ENCODE data around the gene ROBO4.

ROBO4 gene

DNA sequence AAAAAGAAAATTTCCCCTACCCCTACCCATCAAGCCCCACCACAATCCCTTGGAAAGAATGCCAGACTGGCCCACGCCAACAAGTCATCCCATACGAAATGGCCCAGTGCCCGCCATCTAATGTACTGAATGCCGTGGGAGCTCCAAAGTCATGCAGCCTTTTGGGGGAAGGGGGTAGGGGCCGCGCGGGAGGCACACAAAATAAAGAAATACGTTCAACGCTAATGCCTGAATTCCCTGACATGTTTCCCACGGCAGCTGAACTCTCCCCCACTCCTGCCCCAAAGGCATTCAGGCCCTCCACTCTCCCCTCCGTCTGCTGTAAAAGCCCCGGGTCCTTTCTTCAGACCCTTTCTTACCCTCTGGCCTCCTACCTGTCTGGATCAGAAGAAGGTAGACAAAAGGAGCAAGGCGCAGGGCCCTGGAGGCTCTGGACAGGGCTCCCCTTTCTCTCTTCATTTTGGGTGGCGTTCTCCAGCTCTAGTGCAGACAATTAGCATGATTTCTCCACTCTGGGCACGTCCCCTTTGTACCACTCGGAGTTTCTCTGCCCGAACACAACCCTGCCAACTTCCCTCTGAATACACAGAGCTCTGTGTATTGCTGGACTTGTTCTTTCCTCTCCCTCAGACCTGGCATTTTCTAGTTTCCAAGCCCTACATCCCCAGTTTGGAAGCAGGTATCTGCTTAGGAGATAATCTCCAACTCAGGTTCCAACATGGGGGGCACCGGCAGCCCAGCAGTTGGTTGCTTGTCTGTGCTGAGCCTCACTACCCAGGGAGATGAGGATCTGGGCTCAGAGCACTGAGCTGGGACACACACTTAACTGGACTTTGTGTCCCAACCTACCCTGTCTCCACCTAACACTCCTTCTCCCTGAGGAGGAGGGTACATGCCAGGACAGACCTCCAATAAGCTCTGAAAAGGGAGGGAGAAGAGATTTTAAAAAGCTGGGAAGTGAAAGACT is 38.2 kb upstream of the ROBO4 start, which contains the start of gene HEPACAM:
HEPACAM (minus strand) TSS at position 500 of the 967 bp plus-strand sequence; CDS start at position 459, 41 bp downstream.
- ChIA-PET POLR2A (interaction anchor here (1.6 to 3.3 kb wide), 3 partner anchors 18 to 60 kb away, joined by 4 to 14 read pairs (median 5); partner anchors contain the start of gene CCDC15), CTCF (interaction anchor here (1.0 to 1.1 kb wide), 2 partner anchors 10 to 206 kb away, joined by 3 to 4 read pairs; no protein-coding TSS in a partner anchor)
- DNase-seq (ENCODE audit: extremely low spot score): no peak
- TF ChIP-seq FOXM1 (IDR thresholded peaks at IDR 0.05; ENCODE audit: borderline replicate concordance) (no peak), HDGF (IDR thresholded peaks at IDR 0.05; ENCODE audit: borderline replicate concordance) (no peak), ZNF384 (IDR thresholded peaks at IDR 0.05) (no peak), LEF1 (IDR thresholded peaks at IDR 0.05; ENCODE audit: borderline replicate concordance) (no peak), TARDBP (IDR thresholded peaks at IDR 0.05) (no peak), ELF4 (IDR thresholded peaks at IDR 0.05) (no peak), CTBP1 (IDR thresholded peaks at IDR 0.05; ENCODE audit: borderline replicate concordance) (no peak), PKNOX1 (IDR thresholded peaks at IDR 0.05) (no peak), NFRKB (IDR thresholded peaks at IDR 0.05) (no peak), FOXA1 (IDR thresholded peaks at IDR 0.05) (no peak), BHLHE40 (IDR thresholded peaks at IDR 0.05; ENCODE audit: borderline replicate concordance) (no peak), ARNT (IDR thresholded peaks at IDR 0.05) (no peak), FOXK2 (IDR thresholded peaks at IDR 0.05) (no peak)

GRCh38 chr11:124934862-124935547 is 37.3 kb upstream of the ROBO4 start:
- no peak for TF ChIP-seq FOXK2 (IDR thresholded peaks at IDR 0.05)
- TF ChIP-seq CTBP1 (IDR thresholded peaks at IDR 0.05; ENCODE audit: borderline replicate concordance): no peak
- TF ChIP-seq SUZ12 (IDR thresholded peaks at IDR 0.05): no peak
- no peak for TF ChIP-seq LEF1 (IDR thresholded peaks at IDR 0.05; ENCODE audit: borderline replicate concordance)
- no peak for TF ChIP-seq SP1 (IDR thresholded peaks at IDR 0.05)
- TF ChIP-seq ARNT (IDR thresholded peaks at IDR 0.05): no peak
- TF ChIP-seq BHLHE40 (IDR thresholded peaks at IDR 0.05; ENCODE audit: borderline replicate concordance): no peak
- TF ChIP-seq ELF4 (IDR thresholded peaks at IDR 0.05): no peak
- TF ChIP-seq TARDBP (IDR thresholded peaks at IDR 0.05): no peak
- ChIA-PET POLR2A (interaction anchor here (1.6 to 3.3 kb wide), 2 partner anchors 19 to 59 kb away, joined by 5 to 14 read pairs; partner anchors contain the start of gene CCDC15), CTCF (interaction anchor here (1.0 kb wide), 1 partner anchor 9 kb away, joined by 3 read pairs; no protein-coding TSS in a partner anchor)
- no peak for DNase-seq (ENCODE audit: extremely low spot score)

DNA sequence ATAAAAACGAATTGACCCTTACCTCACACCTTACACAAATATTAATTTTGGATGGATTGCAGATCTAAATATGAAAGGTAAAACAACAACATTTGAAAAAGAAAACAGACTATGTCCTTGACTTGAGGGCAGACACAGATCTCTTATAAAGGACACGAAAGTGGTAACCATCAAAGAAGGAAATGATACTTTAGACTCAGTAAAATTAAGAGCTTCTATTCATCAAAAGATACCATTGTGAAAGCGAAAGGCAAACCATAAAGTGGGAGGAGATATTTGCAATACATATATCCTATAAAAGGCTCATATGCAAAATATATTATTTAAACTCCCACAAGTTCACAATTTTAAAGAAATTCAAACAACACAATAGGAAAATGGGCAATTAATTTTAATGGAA is 33.1 kb upstream of the ROBO4 start:
- POLR2A ChIA-PET: no interaction called here
- no peak for DNase-seq (ENCODE audit: extremely low spot score)
- CTCF ChIA-PET: no interaction called here
- TF ChIP-seq CTBP1 (IDR thresholded peaks at IDR 0.05; ENCODE audit: borderline replicate concordance): no peak
- TF ChIP-seq ELF4 (IDR thresholded peaks at IDR 0.05): no peak
- TF ChIP-seq NFRKB (IDR thresholded peaks at IDR 0.05): no peak
- no peak for TF ChIP-seq ARNT (IDR thresholded peaks at IDR 0.05)
- TF ChIP-seq ZNF384 (IDR thresholded peaks at IDR 0.05): no peak
- TF ChIP-seq SUZ12 (IDR thresholded peaks at IDR 0.05): no peak
- TF ChIP-seq TARDBP (IDR thresholded peaks at IDR 0.05): no peak
- no peak for TF ChIP-seq L3MBTL2 (conservative IDR thresholded peaks at IDR 0.05)
- TF ChIP-seq PKNOX1 (IDR thresholded peaks at IDR 0.05): no peak
- TF ChIP-seq FOXA1 (IDR thresholded peaks at IDR 0.05): no peak
- no peak for TF ChIP-seq LEF1 (IDR thresholded peaks at IDR 0.05; ENCODE audit: borderline replicate concordance)
- no peak for TF ChIP-seq SP1 (IDR thresholded peaks at IDR 0.05)
- TF ChIP-seq FOXK2 (IDR thresholded peaks at IDR 0.05): no peak
- TF ChIP-seq HDGF (IDR thresholded peaks at IDR 0.05; ENCODE audit: borderline replicate concordance): no peak
- TF ChIP-seq BHLHE40 (IDR thresholded peaks at IDR 0.05; ENCODE audit: borderline replicate concordance): no peak
- TF ChIP-seq FOXM1 (IDR thresholded peaks at IDR 0.05; ENCODE audit: borderline replicate concordance): no peak

DNA sequence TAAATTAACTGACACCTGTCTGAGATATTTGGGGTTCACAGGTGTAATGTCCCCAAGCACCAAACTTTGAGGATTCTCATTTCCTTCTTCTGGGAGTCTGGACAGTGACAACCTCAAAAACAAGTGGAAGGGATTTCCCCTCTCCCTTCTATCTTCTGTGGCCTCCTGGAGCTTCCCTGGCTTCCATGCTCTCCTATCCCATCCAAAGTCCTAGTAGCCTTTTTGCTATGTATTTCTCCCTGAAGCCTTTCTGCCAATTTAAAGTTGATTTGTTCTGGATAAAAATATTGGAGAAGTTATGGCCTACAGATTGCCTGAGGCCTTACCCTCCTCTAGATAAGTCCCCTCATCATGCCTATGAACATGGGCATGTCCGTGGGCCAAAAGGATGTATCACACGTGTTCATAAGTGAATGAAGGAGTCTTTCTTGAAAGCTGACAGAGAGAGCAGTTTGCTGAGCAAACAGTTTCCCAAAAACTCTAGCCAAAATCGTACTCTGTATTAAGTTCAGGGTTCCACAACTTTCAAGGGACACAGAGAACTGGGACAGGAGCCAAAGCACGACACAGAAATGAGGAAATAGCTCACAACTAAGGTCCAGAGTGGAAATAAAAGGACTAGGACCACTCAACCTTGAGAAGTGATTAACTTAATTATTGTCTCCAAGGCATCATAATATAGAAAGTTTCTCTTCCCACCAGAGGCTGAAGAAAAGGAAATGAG is 31.4 kb upstream of the ROBO4 start:
- ChIA-PET CTCF (no interaction called here), POLR2A (no interaction called here)
- DNase-seq (ENCODE audit: extremely low spot score): no peak
- TF ChIP-seq ELF4 (IDR thresholded peaks at IDR 0.05) (no peak), L3MBTL2 (conservative IDR thresholded peaks at IDR 0.05) (no peak), ARNT (IDR thresholded peaks at IDR 0.05) (no peak), FOXK2 (IDR thresholded peaks at IDR 0.05) (no peak), CTBP1 (IDR thresholded peaks at IDR 0.05; ENCODE audit: borderline replicate concordance) (no peak), SP1 (IDR thresholded peaks at IDR 0.05) (no peak), LEF1 (IDR thresholded peaks at IDR 0.05; ENCODE audit: borderline replicate concordance) (no peak), TARDBP (IDR thresholded peaks at IDR 0.05) (no peak), BHLHE40 (IDR thresholded peaks at IDR 0.05; ENCODE audit: borderline replicate concordance) (no peak), FOXA1 (IDR thresholded peaks at IDR 0.05) (no peak), ZNF384 (IDR thresholded peaks at IDR 0.05) (no peak), FOXM1 (IDR thresholded peaks at IDR 0.05; ENCODE audit: borderline replicate concordance) (no peak), HDGF (IDR thresholded peaks at IDR 0.05; ENCODE audit: borderline replicate concordance) (no peak), SUZ12 (IDR thresholded peaks at IDR 0.05) (no peak), PKNOX1 (IDR thresholded peaks at IDR 0.05) (no peak), NFRKB (IDR thresholded peaks at IDR 0.05) (no peak)

Data from HEK293T (cell line).